HUES6 (cell line): Measurements from ENCODE around the gene NOP56.
"Not testable (repeated sequence)": the region's sequence is repeated elsewhere in the genome, so short reads cannot be mapped to it uniquely, and the experiment has no call there.

Experiments
- H3K27ac ChIP-seq: 2 replicates; pipeline ENCODE4 v1.7.0; 2013; ENCODE audit warnings: low read depth, mild to moderate bottlenecking, low read length, inconsistent platforms
- H3K27me3 ChIP-seq: 2 replicates; pipeline ENCODE4 v1.6.1; 2013; ENCODE audit warnings: low read length; ENCODE audit not compliant: control insufficient read depth, insufficient read depth
- H3K36me3 ChIP-seq: 2 replicates; pipeline ENCODE4 v1.6.1; 2013; ENCODE audit warnings: low read length; ENCODE audit not compliant: control insufficient read depth, insufficient read depth
- H3K4me1 ChIP-seq: 2 replicates; pipeline ENCODE4 v1.6.1; 2013; ENCODE audit warnings: low read length; ENCODE audit not compliant: control insufficient read depth, insufficient read depth
- H3K4me3 ChIP-seq: 2 replicates; pipeline ENCODE4 v1.5.1; 2013; ENCODE audit warnings: low read depth, low read length
- H3K9ac ChIP-seq: one replicate; pipeline ENCODE4 v1.6.1; 2013; ENCODE audit warnings: mild to moderate bottlenecking, low read length
- H3K9me3 ChIP-seq: 2 replicates; pipeline ENCODE4 v1.6.1; 2013; ENCODE audit warnings: low read depth, low read length; ENCODE audit not compliant: control insufficient read depth, insufficient read depth

Gene NOP56

DNA sequence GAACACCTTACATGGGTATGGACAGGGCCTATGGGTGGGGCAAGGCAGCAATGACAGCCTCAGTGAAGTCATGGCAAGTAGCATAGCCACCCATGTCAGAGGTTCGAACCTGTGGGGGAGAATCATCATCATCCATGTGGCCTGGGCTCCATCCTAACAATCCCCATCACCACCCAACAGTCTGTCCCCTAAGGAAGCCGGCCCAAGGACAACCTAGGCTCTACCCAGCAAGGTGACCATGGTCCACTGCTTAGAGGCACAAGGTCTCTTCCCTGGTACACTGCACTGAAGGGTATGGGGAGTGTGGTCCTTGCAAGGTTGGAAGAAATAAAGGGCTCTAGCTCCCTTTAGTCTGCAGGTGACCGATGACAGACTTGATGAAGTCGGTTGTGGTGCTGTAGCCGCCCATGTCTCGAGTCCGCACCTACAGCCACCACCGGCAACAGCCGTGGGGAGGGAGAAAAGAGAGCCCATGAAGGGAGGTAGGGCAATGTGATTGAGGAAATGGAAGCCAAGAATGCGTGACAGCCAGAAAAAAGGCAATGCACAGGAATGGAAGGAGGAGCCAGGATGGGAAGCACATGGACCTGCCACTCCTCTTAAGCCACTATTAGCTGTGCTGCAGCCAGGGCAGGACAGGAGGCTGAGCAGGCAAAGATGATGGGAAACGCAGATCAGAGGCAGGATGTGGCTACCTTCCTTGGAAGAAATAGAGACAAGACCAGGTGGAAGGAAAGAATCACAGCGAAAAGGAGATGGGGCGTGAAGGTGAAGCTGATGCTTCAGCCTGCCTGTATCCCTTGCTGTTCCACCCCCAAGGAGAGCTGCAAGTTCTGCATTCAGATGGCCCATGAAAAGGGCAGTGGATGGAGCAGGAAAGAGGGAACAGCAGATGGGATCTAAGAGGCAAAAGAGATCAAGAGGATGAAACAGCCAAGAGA, 6.3 kb downstream of the NOP56 start:
- H3K9ac ChIP-seq = no peak overlapping the region
- H3K4me1 ChIP-seq = peaks cover 8% of the 10 kb centered on the region; the same call in 1 of the 2 replicates

DNA sequence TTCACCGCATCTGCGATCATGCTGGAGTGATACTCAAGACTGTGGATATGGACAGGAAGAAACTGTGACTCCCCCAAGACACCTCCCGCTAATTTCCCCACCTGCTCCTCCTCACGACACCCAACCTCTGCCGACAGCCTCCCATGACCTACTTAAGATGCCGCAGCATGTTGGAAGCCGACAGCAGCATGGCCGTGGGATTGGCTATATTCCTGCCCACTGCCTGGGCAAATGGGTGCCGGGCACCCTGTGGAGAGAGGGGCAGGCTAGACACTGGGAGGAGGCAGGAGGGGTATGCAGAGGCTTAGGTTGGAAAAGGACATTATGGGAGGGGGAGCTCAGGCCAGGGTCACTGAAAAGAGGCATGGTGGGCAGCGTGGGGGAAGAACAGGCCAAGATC, 7.1 kb downstream of the NOP56 start:
- H3K4me3 ChIP-seq = no peak overlapping the region
- no peaks in the 10 kb centered on the region for H3K27me3 ChIP-seq
- H3K36me3 ChIP-seq = peaks cover 76% of the 10 kb centered on the region
- no peaks in the 10 kb centered on the region for H3K9me3 ChIP-seq
- H3K9ac ChIP-seq = no peak overlapping the region
- H3K4me1 ChIP-seq = peaks cover 6% of the 10 kb centered on the region; the same call in 1 of the 2 replicates
- no peak overlapping the region for H3K27ac ChIP-seq

More for the DNA sequence above, 6.3 kb downstream of the NOP56 start:
- Histone ChIP-seq H3K27ac (no peak overlapping the region), H3K36me3 (peaks cover 84% of the 10 kb centered on the region), H3K9me3 (no peaks in the 10 kb centered on the region), H3K27me3 (no peaks in the 10 kb centered on the region), H3K4me3 (no peak overlapping the region)

DNA sequence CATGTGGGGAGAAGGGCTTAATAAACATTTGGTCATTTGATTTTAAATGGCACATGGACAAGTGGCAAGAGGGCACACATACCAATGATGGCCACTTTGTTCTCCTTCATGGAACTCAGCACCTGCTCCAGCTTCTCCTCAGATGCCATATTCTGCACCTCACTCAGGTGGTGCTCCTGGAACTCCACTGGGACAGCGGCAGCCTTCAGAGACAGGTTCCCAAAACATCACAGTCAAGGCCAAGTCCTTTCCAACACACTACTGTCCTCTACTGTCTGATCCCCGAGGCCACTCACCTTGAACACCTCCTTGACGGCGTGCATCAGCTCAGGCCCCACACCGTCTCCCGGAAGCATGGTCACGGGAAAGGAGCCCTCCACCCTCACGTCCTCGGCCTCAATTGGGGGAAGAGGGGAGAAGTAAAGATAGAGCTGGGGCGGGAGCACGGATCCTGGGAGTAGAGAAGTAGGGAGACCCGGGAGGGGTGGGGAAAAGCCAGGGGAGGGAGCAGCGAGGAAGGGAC, 11.0 kb downstream of the NOP56 start:
- H3K36me3 ChIP-seq = peaks cover 37% of the 10 kb centered on the region
- H3K27ac ChIP-seq = peak overlapping the region; percentile 85; the same call in 1 of the 2 replicates
- peak overlapping the region; percentile 92 for H3K9ac ChIP-seq
- no peaks in the 10 kb centered on the region for H3K9me3 ChIP-seq
- peaks cover 12% of the 10 kb centered on the region for H3K27me3 ChIP-seq
- peak overlapping the region; percentile 90 for H3K4me3 ChIP-seq
- H3K4me1 ChIP-seq = peaks cover 8% of the 10 kb centered on the region; the same call in 1 of the 2 replicates

DNA sequence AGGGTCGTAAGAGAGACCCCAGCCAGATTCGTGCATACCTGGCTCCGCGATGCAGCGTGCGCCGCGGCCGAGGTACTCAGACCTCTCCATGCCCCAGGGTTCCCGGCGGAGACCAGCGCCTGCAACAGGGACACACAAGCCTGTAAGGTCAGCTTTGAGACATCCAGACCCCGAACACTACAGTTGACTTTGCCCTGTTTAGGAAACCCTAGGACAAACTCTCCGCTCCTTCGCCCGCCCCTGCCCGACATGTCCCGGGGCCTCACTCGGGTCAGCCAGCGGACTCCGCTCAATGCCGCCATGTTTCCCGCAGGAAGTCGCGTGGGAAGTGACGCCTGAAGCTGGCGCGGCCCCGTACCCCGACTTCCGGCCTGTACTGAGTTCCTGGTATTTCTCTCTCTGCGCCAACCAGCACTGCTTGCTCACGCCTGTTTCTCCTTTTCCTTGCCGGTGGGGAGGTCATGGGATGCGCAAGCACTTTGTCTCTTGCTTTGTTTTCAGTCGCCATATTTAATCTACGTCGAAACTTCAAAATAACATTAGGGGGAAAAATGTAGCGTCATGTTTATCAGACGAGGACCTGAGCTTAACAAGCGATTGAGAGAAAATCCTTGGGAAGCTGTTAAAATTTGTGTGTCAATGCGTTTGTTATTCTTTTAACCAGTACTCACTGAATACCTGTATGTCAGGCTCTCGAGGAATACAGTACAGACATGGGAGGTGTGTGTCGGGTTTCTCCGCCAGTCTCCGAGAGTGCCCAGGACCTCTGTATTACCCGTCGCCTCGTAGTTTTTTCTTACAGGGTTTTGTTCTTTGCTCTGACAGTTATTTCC, 11.7 kb downstream of the NOP56 start, which contains the start of gene IDH3B:
IDH3B (minus strand) TSS at position 330 of the 833 bp plus-strand sequence; CDS start at position 302, 28 bp downstream.
- Histone ChIP-seq H3K4me3 (peak within 1 kb of the TSS; percentile 90), H3K36me3 (peaks cover 30% of the 10 kb centered on the region), H3K27me3 (peaks cover 17% of the 10 kb centered on the region), H3K9me3 (no peaks in the 10 kb centered on the region), H3K9ac (peak within 1 kb of the TSS; percentile 92), H3K27ac (peak within 1 kb of the TSS; percentile 85), H3K4me1 (peaks cover 8% of the 10 kb centered on the region; the same call in 1 of the 2 replicates)

DNA sequence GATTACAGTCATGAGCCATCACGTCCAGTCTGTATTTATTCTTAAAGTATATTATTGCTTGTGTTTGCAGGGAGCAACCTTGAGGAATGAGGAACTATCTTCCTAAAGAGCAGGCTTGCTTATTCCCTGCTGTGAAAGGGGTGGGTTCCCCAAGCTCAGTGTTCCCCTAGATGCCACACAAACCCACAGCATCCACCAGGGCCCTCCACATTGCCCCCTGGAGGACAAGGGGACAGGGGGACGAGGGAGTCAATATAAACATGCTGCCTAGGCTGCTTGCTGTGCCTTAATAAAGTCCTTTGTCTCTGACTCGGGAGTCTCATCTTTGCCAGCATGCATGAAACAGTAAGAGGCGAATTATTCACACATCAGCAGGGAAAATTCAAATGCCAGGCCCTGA, 19.5 kb downstream of the NOP56 start:
- Histone ChIP-seq H3K4me1 (no peaks in the 10 kb centered on the region), H3K4me3 (no peak overlapping the region), H3K36me3 (no peaks in the 10 kb centered on the region), H3K9ac (no peak overlapping the region), H3K9me3 (no peaks in the 10 kb centered on the region), H3K27me3 (peaks cover 26% of the 10 kb centered on the region), H3K27ac (no peak overlapping the region)

DNA sequence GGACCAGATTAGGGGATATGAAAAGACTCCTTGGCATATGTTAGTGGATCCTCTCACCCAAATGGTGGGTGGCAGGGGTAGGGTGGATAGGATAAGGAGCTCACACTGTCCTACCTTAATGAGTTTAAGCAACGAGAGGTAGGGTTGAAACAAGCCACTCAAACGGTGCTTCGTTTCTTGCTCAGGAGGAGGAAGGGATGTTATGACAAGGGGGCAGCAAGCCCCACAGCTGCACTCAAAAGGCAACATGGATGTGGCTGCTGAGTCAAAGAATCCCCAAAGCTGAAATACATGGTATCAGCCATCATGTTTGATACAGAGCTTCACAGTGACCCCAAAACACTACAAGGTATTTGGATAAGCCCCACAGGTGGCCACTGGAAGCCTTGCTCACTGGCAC, 20.0 kb downstream of the NOP56 start:
- H3K4me3 ChIP-seq = no peak overlapping the region
- H3K4me1 ChIP-seq = no peaks in the 10 kb centered on the region
- H3K9me3 ChIP-seq = no peaks in the 10 kb centered on the region
- peaks cover 29% of the 10 kb centered on the region for H3K27me3 ChIP-seq
- no peak overlapping the region for H3K27ac ChIP-seq
- H3K9ac ChIP-seq = no peak overlapping the region
- H3K36me3 ChIP-seq = no peaks in the 10 kb centered on the region

DNA sequence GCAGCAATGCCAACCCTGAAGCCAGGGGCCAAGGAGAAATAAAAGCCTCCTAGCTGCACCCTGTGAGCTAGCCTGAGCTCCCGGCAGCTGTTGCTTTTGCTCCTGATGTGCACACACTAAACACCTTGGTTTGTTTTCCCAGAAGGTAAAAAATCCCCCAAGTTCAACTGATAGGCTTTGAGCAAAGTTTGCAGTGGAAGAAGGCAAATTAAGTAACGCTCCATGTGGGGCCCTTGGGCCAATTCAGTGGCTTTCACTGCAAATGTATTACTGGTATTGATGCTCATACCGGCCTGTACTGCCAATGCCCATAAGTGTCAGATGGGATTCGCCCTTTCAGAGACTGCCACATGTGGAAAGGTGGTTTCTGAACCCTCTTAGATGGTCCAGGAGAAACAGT, 21.0 kb downstream of the NOP56 start:
- H3K27ac ChIP-seq = no peak overlapping the region
- no peaks in the 10 kb centered on the region for H3K9me3 ChIP-seq
- H3K9ac ChIP-seq = no peak overlapping the region
- H3K4me3 ChIP-seq = no peak overlapping the region
- H3K4me1 ChIP-seq = no peaks in the 10 kb centered on the region
- H3K27me3 ChIP-seq = peaks cover 29% of the 10 kb centered on the region
- no peaks in the 10 kb centered on the region for H3K36me3 ChIP-seq

DNA sequence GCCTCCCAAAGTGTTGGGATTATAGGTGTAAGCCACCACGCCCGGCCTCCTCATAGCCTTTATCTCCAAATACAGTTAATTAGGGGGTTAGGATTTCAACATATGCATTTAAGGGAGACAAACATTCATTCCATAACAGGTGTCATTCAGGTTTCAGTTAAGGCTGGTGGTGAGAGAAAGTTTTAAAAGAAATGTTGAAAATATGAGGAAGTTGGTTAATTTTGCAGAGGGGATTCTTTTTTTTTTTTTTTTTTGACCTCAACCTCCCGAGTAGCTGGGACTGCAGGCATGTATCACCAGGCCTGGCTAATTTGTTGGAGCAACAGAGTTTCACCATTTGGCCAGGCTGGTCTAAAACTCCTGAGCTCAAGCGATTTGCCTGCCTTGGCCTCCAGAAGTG, 27.6 kb downstream of the NOP56 start:
- Histone ChIP-seq H3K36me3 (no peaks in the 10 kb centered on the region), H3K9me3 (no peaks in the 10 kb centered on the region), H3K27me3 (peaks cover 27% of the 10 kb centered on the region), H3K4me1 (no peaks in the 10 kb centered on the region), H3K4me3 (no peak overlapping the region), H3K9ac (no peak overlapping the region), H3K27ac (no peak overlapping the region)

DNA sequence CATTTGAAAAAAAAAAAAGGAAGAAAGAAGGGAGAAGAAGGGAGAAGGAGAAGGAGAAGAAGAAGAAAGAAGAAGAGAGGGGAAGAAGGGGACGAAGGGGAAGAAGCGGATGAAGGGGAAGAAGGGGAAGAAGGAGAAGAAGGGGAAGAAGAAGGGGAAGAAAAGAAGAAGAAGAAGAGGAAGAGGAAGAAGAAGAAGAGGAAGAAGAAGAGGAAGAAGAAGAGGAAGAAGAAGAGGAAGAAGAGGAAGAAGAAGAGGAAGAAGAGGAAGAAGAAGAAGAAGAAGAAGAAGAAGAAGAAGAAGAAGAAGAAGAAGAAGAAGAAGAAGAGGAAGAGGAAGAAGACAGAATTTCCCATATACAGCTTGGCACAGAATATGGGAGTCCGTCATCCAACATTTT, 29.6 kb downstream of the NOP56 start:
- H3K27me3 ChIP-seq = peaks cover 45% of the 10 kb centered on the region
- H3K4me3 ChIP-seq, H3K4me1 ChIP-seq, H3K27ac ChIP-seq, H3K9me3 ChIP-seq, H3K9ac ChIP-seq, H3K36me3 ChIP-seq: not testable (repeated sequence)

DNA sequence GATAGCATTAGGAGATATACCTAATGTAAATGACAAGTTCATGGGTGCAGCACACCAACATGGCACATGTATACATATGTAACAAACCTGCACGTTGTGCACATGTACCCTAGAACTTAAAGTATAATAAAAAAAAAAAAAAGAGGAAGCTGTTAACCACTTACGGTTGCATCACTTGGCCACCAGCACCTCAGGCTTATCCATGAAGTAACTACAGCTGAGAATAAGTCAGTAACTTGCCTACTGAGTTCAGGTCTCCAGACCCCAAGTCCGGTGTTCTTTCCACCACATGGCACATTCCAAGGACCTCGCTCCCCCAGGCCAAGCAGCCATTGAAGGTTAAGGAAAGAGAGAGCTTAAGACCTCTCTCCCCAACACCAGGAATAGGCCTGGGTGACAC, 32.4 kb downstream of the NOP56 start:
- H3K27me3 ChIP-seq = peaks cover 50% of the 10 kb centered on the region

More for the DNA sequence above, 32.4 kb downstream of the NOP56 start:
- H3K9ac ChIP-seq, H3K9me3 ChIP-seq, H3K4me3 ChIP-seq, H3K36me3 ChIP-seq, H3K4me1 ChIP-seq, H3K27ac ChIP-seq: not testable (repeated sequence)
